ENCODE results near the gene TPBGL. TPM values are rescaled to one million over a fixed set of nuclear protein-coding genes. Genes with fewer than 3 reads are reported as not detected.

Gene TPBGL
- total RNA-seq, 4 donors from 2014 or later = 0.40 to 3.7 TPM; not detected in 2

- Histone ChIP-seq H3K9me3 (no peaks in the 10 kb centered on the region), H3K36me3 (no peaks in the 10 kb centered on the region), H3K4me1 (peaks cover 0 to 11% (median 0%) of the 10 kb centered on the region in 4 donors), H3K4me3 (no peak overlapping the region), H3K27me3 (no peaks in the 10 kb centered on the region), H3K27ac (no peak overlapping the region)
- TF ChIP-seq CTCF (IDR thresholded peaks at IDR 0.05) (no peak), EP300 (IDR thresholded peaks at IDR 0.05; ENCODE audit: low read depth) (no peak), POLR2AphosphoS5 (IDR thresholded peaks at IDR 0.05) (peak in 1 of 3 donors; percentile 2), POLR2A (IDR thresholded peaks at IDR 0.05) (no peak)
- DNase-seq = peak; percentile 12
- intact Hi-C loops (cut with DNase I; ENCODE audit: low total_unique reads) (no loop called here), in situ Hi-C loops (cut with MboI; ENCODE audit: low pct_ligation_motif_present in 1 of 4, low pct_unique_long_range_greater_than_20kb in 1 of 4, low sequenced_read_pairs in 3 of 4) (no loop called here)
- WGBS, 2 donors (ENCODE audit: low coverage in 1 of 2) = 57% methylated on average over 4 of the region's 4 CpGs; no CpG with 5 or more reads in 1 of the 2 donors
Measured at GRCh38 chr11:75263944-75264349, 23.4 kb downstream of the TPBGL start.

- peak; percentile 0 for DNase-seq
- no peak overlapping the region for H3K4me3 ChIP-seq
- H3K9me3 ChIP-seq = no peaks in the 10 kb centered on the region
- intact Hi-C loops (cut with DNase I; ENCODE audit: low total_unique reads) (no loop called here), in situ Hi-C loops (cut with MboI; ENCODE audit: low pct_ligation_motif_present in 1 of 4, low pct_unique_long_range_greater_than_20kb in 1 of 4, low sequenced_read_pairs in 3 of 4) (no loop called here)
- no peaks in the 10 kb centered on the region for H3K36me3 ChIP-seq
- TF ChIP-seq CTCF (IDR thresholded peaks at IDR 0.05) = no peak
- no peak for TF ChIP-seq EP300 (IDR thresholded peaks at IDR 0.05; ENCODE audit: low read depth)
- TF ChIP-seq POLR2A (IDR thresholded peaks at IDR 0.05) = no peak
- no peak for TF ChIP-seq POLR2AphosphoS5 (IDR thresholded peaks at IDR 0.05)
- no peaks in the 10 kb centered on the region for H3K27me3 ChIP-seq
- no peak overlapping the region for H3K27ac ChIP-seq
- peaks cover 0 to 11% (median 0%) of the 10 kb centered on the region in 4 donors for H3K4me1 ChIP-seq
Measured at GRCh38 chr11:75264356-75264755, 23.8 kb downstream of the TPBGL start.

GRCh38 chr11:75264971-75265370 is 24.4 kb downstream of the TPBGL start:
- Histone ChIP-seq H3K4me3 (no peak overlapping the region), H3K9me3 (no peaks in the 10 kb centered on the region), H3K36me3 (no peaks in the 10 kb centered on the region), H3K4me1 (peaks cover 0 to 11% (median 0%) of the 10 kb centered on the region in 4 donors), H3K27ac (no peak overlapping the region), H3K27me3 (no peaks in the 10 kb centered on the region)
- in situ Hi-C loops (cut with MboI; ENCODE audit: low pct_ligation_motif_present in 1 of 4, low pct_unique_long_range_greater_than_20kb in 1 of 4, low sequenced_read_pairs in 3 of 4) (no loop called here), intact Hi-C loops (cut with DNase I; ENCODE audit: low total_unique reads) (no loop called here)
- 80 to 85% methylated on average over 1 to 6 of the region's 6 CpGs for WGBS, 2 donors (ENCODE audit: low coverage in 1 of 2)
- peak; percentile 3 for DNase-seq
- TF ChIP-seq POLR2A (IDR thresholded peaks at IDR 0.05) = no peak
- TF ChIP-seq CTCF (IDR thresholded peaks at IDR 0.05) = no peak
- no peak for TF ChIP-seq POLR2AphosphoS5 (IDR thresholded peaks at IDR 0.05)
- no peak for TF ChIP-seq EP300 (IDR thresholded peaks at IDR 0.05; ENCODE audit: low read depth)

- intact Hi-C loops (cut with DNase I; ENCODE audit: low total_unique reads) (no loop called here), in situ Hi-C loops (cut with MboI; ENCODE audit: low pct_ligation_motif_present in 1 of 4, low pct_unique_long_range_greater_than_20kb in 1 of 4, low sequenced_read_pairs in 3 of 4) (no loop called here)
- TF ChIP-seq POLR2A (IDR thresholded peaks at IDR 0.05) (no peak), EP300 (IDR thresholded peaks at IDR 0.05; ENCODE audit: low read depth) (no peak), POLR2AphosphoS5 (IDR thresholded peaks at IDR 0.05) (no peak), CTCF (IDR thresholded peaks at IDR 0.05) (no peak)
- WGBS, 2 donors (ENCODE audit: low coverage in 1 of 2) = 60 to 66% methylated on average over 1 to 17 of the region's 17 CpGs
- peak; percentile 6 for DNase-seq
- H3K9me3 ChIP-seq = no peaks in the 10 kb centered on the region
- no peak overlapping the region for H3K4me3 ChIP-seq
- H3K27ac ChIP-seq = no peak overlapping the region
- H3K36me3 ChIP-seq = no peaks in the 10 kb centered on the region
- H3K27me3 ChIP-seq = no peaks in the 10 kb centered on the region
- peaks cover 0 to 4% (median 0%) of the 10 kb centered on the region in 4 donors for H3K4me1 ChIP-seq
Measured at GRCh38 chr11:75265851-75266531, 25.4 kb downstream of the TPBGL start.
